Activated CD4-positive, alpha-beta T cell treated with anti-CD3 and anti-CD28 coated beads, Interleukin-2, amount 50 U/mL, for 24 hours (primary cell): ENCODE results near the gene SLC36A1.

ENCODE experiments used
- DNase-seq, 2 donors: peaks; one replicate each; pipeline ENCODE4 v3.0.0-alpha.2; 2020; ENCODE audit warnings: low read depth in 1 of 2, low spot score in 1 of 2

The SLC36A1 gene

GRCh38 chr5:151531581-151531980, 84.2 kb downstream of the SLC36A1 start:
- no peak for DNase-seq

- no peak for DNase-seq
These were observed 85.0 kb downstream of the SLC36A1 start for GRCh38 chr5:151532416-151532815.

GRCh38 chr5:151534350-151534749, 86.9 kb downstream of the SLC36A1 start:
- DNase-seq: no peak

GRCh38 chr5:151537044-151537443, 89.6 kb downstream of the SLC36A1 start:
- DNase-seq: no peak

- DNase-seq: no peak
These were observed 94.2 kb downstream of the SLC36A1 start for GRCh38 chr5:151541571-151541970.
